ENCODE results near the gene GAGE12G.
"Not testable (repeated sequence)": the region's sequence is repeated elsewhere in the genome, so short reads cannot be mapped to it uniquely, and the experiment has no call there.

Gene GAGE12G

GRCh38 chrX:49590488-49590887 is 20.3 kb downstream of the GAGE12G start:
- not testable (repeated sequence) for H2AFZ ChIP-seq (ENCODE audit: low read depth); H4K20me1 ChIP-seq (ENCODE audit: insufficient read depth); H3K27me3 ChIP-seq (ENCODE audit: insufficient read depth, low read depth); H3K79me2 ChIP-seq (ENCODE audit: insufficient read depth, low read depth); H3K27ac ChIP-seq; H3K9ac ChIP-seq; H3K4me1 ChIP-seq (ENCODE audit: low read depth, poor library complexity, severe bottlenecking); H3K36me3 ChIP-seq (ENCODE audit: insufficient read depth); H3K4me2 ChIP-seq; H3K4me3 ChIP-seq (IDR thresholded peaks at IDR 0.05; ENCODE audit: insufficient read depth, low read depth, low read length)

GRCh38 chrX:49598720-49599119 is 28.5 kb downstream of the GAGE12G start, which contains the start of gene GAGE1:
Gene GAGE1 (plus strand): TSS chrX:49599020. CDS start chrX:49600175, 1,155 bp downstream.
- H3K36me3 ChIP-seq (ENCODE audit: insufficient read depth); H3K79me2 ChIP-seq (ENCODE audit: insufficient read depth, low read depth); H3K27me3 ChIP-seq (ENCODE audit: insufficient read depth, low read depth); H3K4me2 ChIP-seq; H3K27ac ChIP-seq; H4K20me1 ChIP-seq (ENCODE audit: insufficient read depth); H2AFZ ChIP-seq (ENCODE audit: low read depth); H3K4me1 ChIP-seq (ENCODE audit: low read depth, poor library complexity, severe bottlenecking); H3K9ac ChIP-seq; H3K4me3 ChIP-seq (IDR thresholded peaks at IDR 0.05; ENCODE audit: insufficient read depth, low read depth, low read length): not testable (repeated sequence)

- no peaks in the 10 kb centered on the region for H4K20me1 ChIP-seq (ENCODE audit: insufficient read depth)
- H3K27me3 ChIP-seq (ENCODE audit: insufficient read depth, low read depth), result no peaks in the 10 kb centered on the region
- no peak overlapping the region for H3K9ac ChIP-seq
- no peak overlapping the region for H3K4me2 ChIP-seq
- no peak overlapping the region for H3K4me3 ChIP-seq (IDR thresholded peaks at IDR 0.05; ENCODE audit: insufficient read depth, low read depth, low read length)
- no peak for TF ChIP-seq CTCF (conservative IDR thresholded peaks at IDR 0.05; ENCODE audit: low read depth, low read length)
- no peaks in the 10 kb centered on the region for H3K36me3 ChIP-seq (ENCODE audit: insufficient read depth)
- H3K27ac ChIP-seq, result no peak overlapping the region
- no peak overlapping the region for H2AFZ ChIP-seq (ENCODE audit: low read depth)
- H3K4me1 ChIP-seq (ENCODE audit: low read depth, poor library complexity, severe bottlenecking), result no peaks in the 10 kb centered on the region
- H3K79me2 ChIP-seq (ENCODE audit: insufficient read depth, low read depth), result no peaks in the 10 kb centered on the region
Measured at GRCh38 chrX:49610718-49611310, 40.6 kb downstream of the GAGE12G start.

- no peak overlapping the region for H2AFZ ChIP-seq (ENCODE audit: low read depth)
- H3K4me1 ChIP-seq (ENCODE audit: low read depth, poor library complexity, severe bottlenecking), result no peaks in the 10 kb centered on the region
- no peak overlapping the region for H3K4me2 ChIP-seq
- no peaks in the 10 kb centered on the region for H4K20me1 ChIP-seq (ENCODE audit: insufficient read depth)
- no peak for TF ChIP-seq CTCF (conservative IDR thresholded peaks at IDR 0.05; ENCODE audit: low read depth, low read length)
- H3K4me3 ChIP-seq (IDR thresholded peaks at IDR 0.05; ENCODE audit: insufficient read depth, low read depth, low read length), result no peak overlapping the region
- no peaks in the 10 kb centered on the region for H3K27me3 ChIP-seq (ENCODE audit: insufficient read depth, low read depth)
- H3K9ac ChIP-seq, result no peak overlapping the region
- no peak overlapping the region for H3K27ac ChIP-seq
- H3K79me2 ChIP-seq (ENCODE audit: insufficient read depth, low read depth), result no peaks in the 10 kb centered on the region
- no peaks in the 10 kb centered on the region for H3K36me3 ChIP-seq (ENCODE audit: insufficient read depth)
Measured at GRCh38 chrX:49618574-49618973, 48.4 kb downstream of the GAGE12G start.
